ENCODE data around the gene SYT13.

- TF ChIP-seq POLR2A (IDR thresholded peaks at IDR 0.05) (no peak), CTCF (IDR thresholded peaks at IDR 0.05) (no peak)
Observed at GRCh38 chr11:45215098-45215865, 70.9 kb downstream of the SYT13 start.

Measured in gastroesophageal sphincter (tissue), 3 donors.